ENCODE measurements around the gene SCAMP1.

Gene SCAMP1

DNA sequence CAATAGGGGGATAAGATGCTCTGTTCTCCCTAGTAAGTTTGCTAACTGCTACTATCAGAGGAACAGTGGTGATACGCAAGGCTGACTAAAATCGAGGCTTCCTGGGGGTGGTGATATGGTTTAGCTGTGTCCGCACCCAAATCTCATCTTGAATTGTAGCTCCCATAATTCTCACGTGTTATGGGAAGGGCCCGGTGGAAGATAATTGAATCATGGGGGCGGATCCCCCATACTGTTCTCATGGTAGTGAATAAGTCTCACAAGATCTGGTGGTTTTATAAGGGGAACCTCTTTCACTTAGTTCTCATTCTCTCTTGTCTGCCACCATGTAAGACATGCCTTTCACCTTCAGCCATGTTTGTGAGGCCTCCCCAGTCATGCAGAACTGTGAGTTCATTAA lies 153.0 kb downstream of the SCAMP1 start:
- DNase-seq (ENCODE audit: low read depth in 3 of 3) = no peak

DNA sequence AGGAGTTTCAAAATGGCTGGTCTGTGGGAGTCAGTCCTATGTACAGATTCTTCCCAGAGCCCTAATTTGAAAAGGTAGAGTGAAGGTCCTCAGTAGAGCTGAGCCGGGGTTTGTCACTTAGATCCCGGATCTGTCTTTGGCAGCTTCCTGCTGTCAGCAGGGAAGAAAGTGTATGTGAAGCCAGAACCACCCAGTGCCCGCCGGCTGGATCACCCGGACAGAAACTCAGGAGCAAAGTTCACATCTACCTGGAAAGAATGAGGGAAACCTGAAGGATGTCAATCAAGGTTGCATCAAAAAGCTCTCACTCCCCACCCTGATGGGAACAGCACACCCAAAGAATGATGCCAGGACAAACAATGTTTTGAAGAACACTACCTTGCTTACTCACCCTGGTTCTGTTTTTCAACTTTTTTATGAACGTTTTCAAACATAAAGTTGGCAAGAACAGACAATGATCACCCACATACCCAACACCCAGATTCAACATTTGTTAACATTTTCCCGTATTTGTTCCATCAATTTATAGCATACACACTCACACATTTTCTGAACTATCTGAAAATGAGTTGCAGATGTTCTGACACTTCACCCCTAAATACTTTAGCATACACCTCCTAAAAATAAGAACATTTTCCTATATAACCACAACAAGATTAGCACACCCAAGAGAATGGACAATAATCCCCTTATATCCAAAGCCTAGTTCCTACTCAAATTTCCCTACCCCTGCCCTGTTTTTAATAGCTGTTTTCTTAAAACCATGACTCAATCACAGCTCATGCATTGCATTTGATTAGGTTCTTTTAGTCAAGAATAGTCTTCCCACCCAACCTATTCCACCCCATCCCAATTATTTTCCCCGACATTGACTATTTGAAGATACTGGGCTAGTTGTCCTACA lies 154.3 kb downstream of the SCAMP1 start:
- no peak for DNase-seq (ENCODE audit: low read depth in 3 of 3)

DNA sequence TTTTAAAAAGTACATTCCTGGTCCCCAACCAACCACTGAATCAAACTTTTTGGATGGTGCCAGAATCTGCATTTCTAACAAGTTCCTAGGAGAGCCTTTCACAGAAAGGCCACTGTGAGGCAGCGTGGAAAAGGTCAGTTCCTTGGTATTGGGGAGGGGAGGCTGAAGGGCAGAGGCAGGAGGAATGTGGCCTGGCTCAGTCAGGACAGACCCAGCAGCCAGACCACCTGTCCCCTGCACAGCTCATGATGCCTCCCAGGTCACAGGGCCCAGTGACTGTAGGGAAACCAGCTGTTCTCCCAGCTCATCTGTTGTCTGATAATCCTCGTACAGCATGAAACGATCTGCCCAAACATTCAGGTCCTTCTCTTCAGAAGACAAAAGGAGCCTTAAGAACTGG lies 155.3 kb downstream of the SCAMP1 start:
- no peak for DNase-seq (ENCODE audit: low read depth in 3 of 3)

DNA sequence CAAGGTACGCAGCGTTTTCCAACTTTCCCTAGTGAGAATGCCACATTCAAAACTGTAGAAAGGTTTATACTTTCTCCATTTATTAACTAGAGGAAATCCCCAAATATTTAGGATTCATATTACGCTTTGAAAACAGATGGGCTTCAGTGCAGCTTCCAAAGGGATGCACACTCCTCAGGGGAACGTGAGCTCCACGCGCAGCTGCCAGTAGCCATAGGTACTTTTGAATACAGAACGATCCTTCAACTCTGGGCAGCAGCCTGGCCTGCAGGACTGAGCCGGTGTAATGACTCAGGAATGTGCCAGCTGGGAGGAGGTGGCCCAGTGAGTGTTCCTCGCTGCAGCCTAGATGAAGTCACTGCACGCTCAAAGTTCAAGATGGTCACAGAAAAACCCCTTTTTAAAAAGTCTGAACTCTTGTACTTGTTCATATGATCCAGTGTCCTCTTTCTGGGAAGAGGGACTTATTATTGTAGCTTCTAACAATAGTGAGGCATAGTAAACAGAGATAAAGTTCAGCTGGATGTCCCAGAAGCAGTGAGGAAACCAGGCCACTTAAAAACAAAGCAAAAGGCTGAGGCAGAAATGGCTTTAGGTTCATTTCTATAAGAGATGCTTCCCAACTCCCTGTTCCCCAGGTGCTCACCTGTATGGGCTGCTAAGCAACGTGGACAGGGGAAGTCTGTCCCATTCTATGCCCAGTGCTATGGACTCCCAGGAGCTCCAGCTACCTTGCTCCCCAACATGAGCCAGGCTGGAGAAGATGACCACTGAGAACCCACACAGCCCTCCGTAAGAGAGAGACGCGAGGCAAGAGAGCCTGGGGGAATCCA lies 158.2 kb downstream of the SCAMP1 start:
- DNase-seq (ENCODE audit: low read depth in 3 of 3) = no peak

DNA sequence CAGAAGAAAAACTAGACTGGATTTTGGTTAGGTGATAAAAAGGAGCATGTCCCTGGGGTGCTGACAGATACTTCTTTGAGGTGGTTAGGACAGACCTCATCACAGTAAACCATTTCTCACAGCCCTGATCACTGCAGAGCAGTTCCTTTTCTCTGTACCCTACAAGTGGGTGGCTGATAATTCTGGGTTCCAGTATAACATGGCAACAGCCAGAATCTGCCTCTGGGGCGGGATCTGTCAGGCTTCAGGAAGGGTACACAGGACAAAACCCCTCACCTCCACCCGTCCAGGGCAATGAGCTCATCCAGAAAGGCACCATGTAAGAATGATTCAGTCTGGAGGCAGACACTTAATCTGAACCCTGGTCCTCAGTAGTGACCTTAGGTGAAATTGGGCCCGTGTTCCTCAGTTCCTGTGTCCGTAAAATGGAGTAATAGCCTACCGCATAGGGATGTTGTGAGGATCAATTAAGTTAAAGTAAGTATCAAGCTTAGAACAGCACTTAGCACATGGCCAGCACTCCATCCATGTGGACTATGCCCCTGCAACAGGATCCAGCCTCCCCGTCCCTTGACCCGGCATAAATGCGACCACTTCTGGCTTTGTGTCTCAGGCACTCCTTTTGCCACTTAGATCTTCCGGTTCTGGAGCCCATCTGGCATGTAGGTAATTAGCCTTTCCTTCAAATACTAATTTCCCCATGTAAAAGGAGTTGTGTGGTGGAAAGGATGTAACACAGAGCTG lies 159.0 kb downstream of the SCAMP1 start:
- no peak for DNase-seq (ENCODE audit: low read depth in 3 of 3)

DNA sequence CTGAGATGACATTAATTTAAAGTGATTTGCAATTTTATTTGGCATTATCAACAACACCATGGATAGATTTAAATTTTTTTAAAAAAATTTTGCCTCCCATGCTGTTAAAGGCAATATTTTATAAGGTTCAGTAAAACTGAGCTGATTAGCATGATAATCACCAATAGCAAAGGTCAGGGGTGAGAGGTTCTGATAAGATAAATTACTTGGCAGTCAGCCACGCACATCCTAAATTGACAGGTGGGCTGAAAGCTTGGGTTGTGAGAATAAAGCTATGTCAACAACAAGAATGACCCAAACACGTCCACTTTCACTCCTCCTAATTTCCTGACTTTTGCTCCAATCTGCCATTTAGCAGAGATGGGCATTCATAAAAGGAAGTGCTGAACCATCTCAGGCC lies 161.0 kb downstream of the SCAMP1 start:
- no peak for DNase-seq (ENCODE audit: low read depth in 3 of 3)

DNA sequence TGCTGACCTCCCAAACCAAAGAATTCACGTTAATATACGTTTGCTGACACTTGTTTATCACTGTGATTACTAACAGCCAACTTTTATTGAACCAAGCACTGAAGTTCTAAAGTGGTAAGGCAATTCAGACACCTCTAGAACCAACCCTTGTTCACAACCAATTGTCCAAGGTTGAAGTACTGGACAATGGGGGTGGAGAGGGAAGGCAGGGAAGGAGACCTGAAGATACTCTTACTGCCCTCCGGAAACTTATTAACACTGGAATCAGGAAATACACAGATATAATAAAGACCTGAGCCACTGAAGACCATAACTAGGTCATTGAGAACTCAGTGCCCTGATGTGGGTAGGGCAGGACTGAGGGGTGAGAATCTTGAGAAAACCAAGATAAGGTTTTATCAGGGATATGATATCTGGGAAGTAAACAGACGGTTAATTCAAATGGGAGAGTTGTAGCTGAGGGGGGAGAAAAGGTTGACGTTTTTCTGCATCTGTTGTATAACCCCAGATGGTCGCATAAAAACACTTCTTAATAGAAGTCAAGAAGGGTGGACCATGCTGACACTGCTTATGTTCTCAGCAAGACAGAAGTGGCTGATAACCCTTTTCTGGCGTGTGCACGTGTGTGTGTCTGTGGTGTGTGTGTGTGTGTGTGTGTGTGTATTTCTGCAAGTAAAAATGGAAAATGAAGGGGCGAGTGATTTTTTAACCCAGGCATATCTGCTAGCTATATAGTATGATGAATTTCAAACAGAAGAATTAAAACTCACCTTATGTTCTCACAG lies 162.3 kb downstream of the SCAMP1 start:
- DNase-seq (ENCODE audit: low read depth in 3 of 3) = no peak

DNA sequence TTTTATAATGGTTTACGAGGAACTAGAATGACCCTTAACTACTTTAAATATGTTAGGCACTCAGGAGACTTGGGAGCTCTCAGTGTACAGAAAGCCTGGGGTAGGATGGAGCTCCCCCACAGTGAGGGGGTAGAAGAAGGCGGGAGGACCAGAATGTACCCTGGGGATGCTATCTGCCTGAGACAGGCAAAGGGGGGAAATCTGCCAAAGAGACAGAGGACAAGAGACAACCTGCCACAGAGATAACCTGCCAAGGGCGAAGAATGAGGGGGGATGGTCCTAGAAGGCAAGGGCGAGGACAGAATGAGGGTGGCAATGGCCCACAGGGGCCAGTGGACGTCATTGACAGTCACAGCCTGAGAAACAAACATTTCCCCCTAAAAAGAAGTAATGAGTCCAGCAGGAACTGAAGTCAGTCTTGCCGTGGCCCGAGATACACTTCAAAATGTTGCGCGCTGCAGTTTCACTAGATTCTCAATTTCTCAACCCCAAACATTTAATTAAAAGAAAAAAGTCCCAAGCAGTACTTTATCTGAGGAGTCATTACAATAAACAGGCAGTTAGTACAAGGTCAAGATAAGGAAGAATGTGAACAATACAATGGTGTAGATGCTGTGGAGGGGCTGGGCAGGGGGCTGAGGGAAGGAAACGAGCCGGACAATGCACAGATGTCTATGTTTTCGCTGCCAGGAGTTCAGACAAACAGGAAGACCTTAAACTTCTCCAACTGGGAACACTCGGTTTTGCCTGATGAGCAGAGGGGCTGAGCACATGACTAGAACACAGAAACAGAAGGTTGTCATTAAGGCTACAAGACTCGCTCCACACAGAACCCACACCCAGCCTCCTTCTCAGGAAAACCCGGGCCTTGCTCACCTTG lies 163.1 kb downstream of the SCAMP1 start:
- no peak for DNase-seq (ENCODE audit: low read depth in 3 of 3)

DNA sequence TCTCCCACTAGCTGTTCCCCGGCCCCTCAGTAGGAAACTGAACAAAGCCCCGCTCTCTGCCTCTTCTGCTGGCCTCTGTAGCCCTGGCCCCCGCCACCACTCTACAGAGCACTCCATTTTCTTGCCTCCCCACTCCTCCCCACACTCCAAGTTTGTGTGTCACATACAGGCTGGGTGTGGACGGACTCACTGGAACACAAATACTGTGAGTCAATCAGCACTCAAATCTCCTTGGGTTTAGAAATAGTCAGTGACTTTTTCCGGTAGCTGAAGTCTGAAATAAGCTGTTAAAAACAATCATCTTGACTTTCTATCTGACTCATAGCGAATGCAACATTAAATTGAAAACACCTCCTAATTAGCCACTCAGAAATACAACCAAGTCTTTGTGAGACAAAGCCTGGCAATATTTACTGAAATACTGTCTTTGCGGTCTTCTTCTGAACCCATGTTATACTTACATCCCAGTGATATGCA lies 165.7 kb downstream of the SCAMP1 start:
- no peak for DNase-seq (ENCODE audit: low read depth in 3 of 3)

DNA sequence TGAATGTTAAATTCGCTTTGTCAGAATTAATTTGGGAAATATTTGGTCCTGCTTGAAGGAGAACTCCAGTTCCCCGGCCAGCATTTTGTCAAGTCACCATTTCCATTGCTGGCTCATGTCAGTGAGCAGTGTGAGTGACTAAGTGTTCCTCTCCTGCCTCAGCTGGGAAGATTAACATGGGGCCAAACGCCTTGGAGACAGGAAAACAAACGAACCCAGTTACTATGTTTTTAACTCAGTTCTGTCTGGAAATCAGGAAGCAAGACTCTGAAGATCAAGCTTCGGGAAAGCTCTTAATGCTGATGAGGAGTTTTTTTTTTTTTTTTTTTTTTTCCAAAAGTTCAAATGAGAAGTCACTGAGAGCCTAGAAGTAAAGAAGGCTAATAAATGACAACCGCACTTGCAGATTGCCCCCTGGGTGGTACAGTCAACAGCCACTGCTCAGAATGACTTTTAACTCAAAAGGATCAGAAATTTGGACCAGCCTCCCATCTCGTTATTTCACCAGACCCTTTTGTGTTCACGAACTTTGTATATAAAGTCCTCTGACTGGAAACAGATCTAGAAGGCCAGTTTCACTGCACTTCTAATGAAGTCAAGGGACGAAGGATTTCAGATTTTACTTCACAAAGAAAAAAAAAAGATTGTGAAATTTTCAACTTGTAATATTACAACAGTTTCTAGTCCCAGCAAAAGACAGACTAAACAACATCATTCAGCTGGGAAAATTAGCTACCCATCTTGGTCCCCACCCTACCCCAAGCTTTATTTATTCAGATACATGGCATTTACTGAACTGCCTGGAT lies 166.8 kb downstream of the SCAMP1 start:
- DNase-seq (ENCODE audit: low read depth in 3 of 3) = no peak

DNA sequence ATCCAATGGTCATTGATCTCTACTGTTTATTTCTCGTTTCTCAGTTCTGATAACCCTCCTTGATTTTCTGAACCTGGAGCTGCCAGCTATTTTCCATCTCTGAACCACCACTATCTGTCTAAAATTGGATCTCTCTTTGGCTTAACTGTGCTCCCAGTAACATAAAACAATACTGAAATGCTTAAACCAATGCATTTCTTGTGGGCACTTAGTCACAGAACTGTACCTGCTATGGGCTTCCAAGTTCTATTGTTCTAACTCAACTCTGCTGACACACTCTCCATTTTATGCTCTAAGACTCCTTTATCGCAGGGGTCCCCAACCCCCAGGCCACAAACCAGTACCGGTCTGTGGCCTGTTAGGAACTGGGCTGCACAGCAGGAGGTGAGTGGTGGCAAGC lies 167.5 kb downstream of the SCAMP1 start:
- no peak for DNase-seq (ENCODE audit: low read depth in 3 of 3)

Data from stimulated activated CD4-positive, alpha-beta T cell treated with anti-CD3 and anti-CD28 coated beads, TNF-alpha, amount 100 ng/mL, for 4 hours (primary cell).